H9 (cell line): ENCODE measurements around the gene SLC26A2. TPM values are rescaled to one million over a fixed set of nuclear protein-coding genes. Genes with fewer than 3 reads are reported as not detected.
A peak's percentile ranks its signal among the peaks of the same experiment; 100 is the strongest.

Experiments used
- DNase-seq: peaks from one replicate; pipeline ENCODE4 v3.0.0-alpha.2; 2017
- H2AFZ ChIP-seq: one replicate; pipeline ENCODE4 v1.6.1; 2013; ENCODE audit warnings: mild to moderate bottlenecking, low read length, control low read depth, moderate library complexity
- H2AK5ac ChIP-seq: 2 replicates; pipeline ENCODE4 v1.6.1; 2013; ENCODE audit warnings: low read length, control low read depth, mixed read lengths; ENCODE audit not compliant: insufficient read length
- H2BK120ac ChIP-seq: one replicate; pipeline ENCODE4 v1.6.1; 2013; ENCODE audit warnings: low read depth, mild to moderate bottlenecking, low read length, control low read depth, inconsistent platforms; ENCODE audit not compliant: poor library complexity, severe bottlenecking
- H2BK12ac ChIP-seq: 2 replicates; pipeline ENCODE4 v1.6.1; 2013; ENCODE audit warnings: low read length, control low read depth, mixed read lengths, low read depth; ENCODE audit not compliant: insufficient read length
- H2BK15ac ChIP-seq: 2 replicates; pipeline ENCODE4 v1.6.1; 2013; ENCODE audit warnings: low read depth, low read length, control low read depth
- H2BK20ac ChIP-seq: one replicate; pipeline ENCODE4 v1.6.1; 2013; ENCODE audit warnings: low read depth, mild to moderate bottlenecking, low read length, control low read depth, inconsistent platforms; ENCODE audit not compliant: poor library complexity, severe bottlenecking
- H2BK5ac ChIP-seq: 2 replicates; pipeline ENCODE4 v1.6.1; 2013; ENCODE audit warnings: low read length, control low read depth, mixed read lengths; ENCODE audit not compliant: insufficient read length
- H3K14ac ChIP-seq: 2 replicates; pipeline ENCODE4 v1.6.1; 2013; ENCODE audit warnings: low read length, control low read depth; ENCODE audit not compliant: insufficient read depth
- H3K18ac ChIP-seq: 2 replicates; pipeline ENCODE4 v1.6.1; 2013; ENCODE audit warnings: low read depth, mild to moderate bottlenecking, mixed read lengths, low read length, control low read depth; ENCODE audit not compliant: insufficient read length
- H3K23ac ChIP-seq: 2 replicates; pipeline ENCODE4 v1.6.1; 2013; ENCODE audit warnings: low read length, control low read depth, mixed read lengths, low read depth; ENCODE audit not compliant: insufficient read length
- H3K23me2 ChIP-seq: 2 replicates; pipeline ENCODE4 v1.6.1; 2013; ENCODE audit warnings: low read depth, mild to moderate bottlenecking, mixed read lengths, low read length, control low read depth; ENCODE audit not compliant: insufficient read length, poor library complexity, severe bottlenecking
- H3K27ac ChIP-seq: 2 replicates; pipeline ENCODE4 v1.5.1; 2013; ENCODE audit warnings: low read length, control low read depth, mixed read lengths, low read depth; ENCODE audit not compliant: insufficient read length
- H3K27me3 ChIP-seq: 2 replicates; pipeline ENCODE4 v1.6.1; 2013; ENCODE audit warnings: low read length, control low read depth, inconsistent platforms; ENCODE audit not compliant: insufficient read depth
- H3K4ac ChIP-seq: 2 replicates; pipeline ENCODE4 v1.6.1; 2013; ENCODE audit warnings: low read depth, mild to moderate bottlenecking, control low read depth, inconsistent platforms, low read length, moderate library complexity
- H3K4me1 ChIP-seq: 2 replicates; pipeline ENCODE4 v1.6.1; 2013; ENCODE audit warnings: low read length, control low read depth, inconsistent platforms; ENCODE audit not compliant: insufficient read depth
- H3K4me2 ChIP-seq: 2 replicates; pipeline ENCODE4 v1.6.1; 2013; ENCODE audit warnings: low read length, control low read depth, mixed read lengths; ENCODE audit not compliant: insufficient read length, insufficient read depth
- H3K56ac ChIP-seq: 2 replicates; pipeline ENCODE4 v1.6.1; 2013; ENCODE audit warnings: low read depth, mild to moderate bottlenecking, mixed read lengths, low read length, control low read depth; ENCODE audit not compliant: insufficient read length
- H3K79me1 ChIP-seq: 2 replicates; pipeline ENCODE4 v1.6.1; 2013; ENCODE audit warnings: low read depth, mild to moderate bottlenecking, moderate library complexity, low read length, control low read depth, inconsistent platforms; ENCODE audit not compliant: insufficient read depth, poor library complexity, severe bottlenecking
- H3K79me2 ChIP-seq: 2 replicates; pipeline ENCODE4 v1.6.1; 2013; ENCODE audit warnings: low read length, control low read depth, inconsistent platforms; ENCODE audit not compliant: insufficient read depth
- H3K9ac ChIP-seq: 2 replicates; pipeline ENCODE4 v1.6.1; 2013; ENCODE audit warnings: low read length, control low read depth, mixed read lengths; ENCODE audit not compliant: insufficient read length; ENCODE audit errors: extremely low read depth
- H3K9me3 ChIP-seq: one replicate; pipeline ENCODE4 v1.6.1; 2013; ENCODE audit warnings: low read depth, low read length, inconsistent platforms; ENCODE audit not compliant: control insufficient read depth
- H3T11ph ChIP-seq: one replicate; pipeline ENCODE4 v1.6.1; 2013; ENCODE audit warnings: mild to moderate bottlenecking, low read length, control low read depth, inconsistent platforms
- H4K20me1 ChIP-seq: one replicate; pipeline ENCODE4 v1.6.1; 2013; ENCODE audit not compliant: control insufficient read depth, insufficient read length, insufficient read depth
- H4K5ac ChIP-seq: 2 replicates; pipeline ENCODE4 v1.6.1; 2013; ENCODE audit warnings: low read depth, mild to moderate bottlenecking, mixed read lengths, low read length, control low read depth; ENCODE audit not compliant: insufficient read length
- H4K8ac ChIP-seq: replicated peaks from 2 replicates; pipeline ENCODE4 v1.6.1; 2013; ENCODE audit warnings: low read length, control low read depth, mixed read lengths, low read depth; ENCODE audit not compliant: insufficient read length
- H4K91ac ChIP-seq: 2 replicates; pipeline ENCODE4 v1.6.1; 2013; ENCODE audit warnings: low read depth, mild to moderate bottlenecking, moderate library complexity, mixed read lengths, low read length, control low read depth; ENCODE audit not compliant: insufficient read length
- H3K27ac Mint-ChIP-seq, 3 experiments: 2 replicates in 2 of 3; 3 replicates in 1 of 3; pipeline ENCODE4 v1.8.0; 2020 to 2021; ENCODE audit warnings: mixed read lengths in 3 of 3, mild to moderate bottlenecking in 1 of 3, moderate library complexity in 1 of 3
- H3K27me3 Mint-ChIP-seq: 2 replicates; pipeline ENCODE4 v1.8.0; 2021; ENCODE audit warnings: low read depth, mild to moderate bottlenecking, moderate library complexity, mixed read lengths
- H3K36me3 Mint-ChIP-seq, 3 experiments: 2 replicates in 2 of 3; 3 replicates in 1 of 3; pipeline ENCODE4 v1.8.0; 2020 to 2021; ENCODE audit warnings: low read depth in 3 of 3, mixed read lengths in 3 of 3; ENCODE audit not compliant: insufficient read depth in 1 of 3
- H3K4me1 Mint-ChIP-seq, 2 experiments: 2 replicates each; pipeline ENCODE4 v1.8.0; 2020; ENCODE audit warnings: mixed read lengths in 2 of 2
- H3K4me3 Mint-ChIP-seq, 2 experiments: 2 replicates in 1 of 2; 3 replicates in 1 of 2; pipeline ENCODE4 v1.8.0; 2020 to 2021; ENCODE audit warnings: mild to moderate bottlenecking in 2 of 2, mixed read lengths in 2 of 2, moderate library complexity in 1 of 2
- H3K9me3 Mint-ChIP-seq, 2 experiments: 2 replicates in 1 of 2; 3 replicates in 1 of 2; pipeline ENCODE4 v1.8.0; 2020; ENCODE audit warnings: mild to moderate bottlenecking in 2 of 2, mixed read lengths in 2 of 2, moderate library complexity in 1 of 2
- WGBS: extraction: QIAGEN DNeasy Blood & Tissue Kit; methylation state at CpG from one replicate; pipeline ENCODE4 v1.1.7; 2013; ENCODE audit warnings: missing lambda C conversion rate, low lambda C conversion rate, mixed read lengths; ENCODE audit not compliant: insufficient read length; ENCODE audit errors: extremely low coverage; 5-methylcytosine and 5-hydroxymethylcytosine counted together
- total RNA-seq: library from RNA; stranded (reverse); gene quantifications from 2 replicates; pipeline ENCODE4 v1.2.1, GENCODE V29; 2021
- TF ChIP-seq, protein P1 (sequence below): fragments of 200-600 bp; sonication (generic); conservative IDR thresholded peaks from 3 replicates; pipeline ENCODE4 v1.8.0; 2021; ENCODE audit warnings: antibody characterized with exemption, mild to moderate bottlenecking

Gene SLC26A2
- total RNA-seq, 1 experiment from 2014 or later, result 5.9 TPM

DNA sequence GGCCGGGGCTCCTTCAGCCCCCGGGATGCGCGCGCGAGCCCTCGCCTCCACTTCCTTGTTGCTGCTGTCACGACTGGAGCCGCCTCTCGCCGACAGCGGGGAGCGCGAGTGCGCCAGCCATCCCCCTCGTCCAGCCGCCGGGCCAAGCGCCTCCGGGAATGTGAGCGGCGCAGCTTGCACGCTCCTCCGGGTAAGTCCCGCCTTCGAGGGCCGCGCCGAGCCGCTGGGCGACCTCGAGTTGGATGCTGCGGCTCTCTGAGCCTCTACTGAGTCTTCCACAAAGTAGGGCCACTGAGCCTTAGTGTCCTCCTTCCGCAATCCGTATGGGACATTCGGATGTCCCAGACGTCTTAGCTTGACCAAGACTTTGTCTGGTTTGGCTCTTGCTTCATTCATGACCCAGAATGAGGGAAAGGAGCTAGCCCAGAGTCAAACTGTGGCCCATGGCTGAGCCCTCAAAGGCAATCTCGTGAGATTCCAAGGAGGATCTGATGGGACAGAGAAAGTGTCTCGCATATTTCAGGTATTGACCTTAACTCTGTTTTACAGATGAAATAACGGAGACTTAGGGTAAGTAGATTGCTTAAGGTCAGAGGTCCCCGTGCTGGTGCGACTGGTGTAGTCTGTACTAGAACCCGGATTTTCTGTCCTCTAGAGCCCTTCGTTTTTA is 40.6 kb downstream of the SLC26A2 start:
- H3K27me3 ChIP-seq, result no peaks in the 10 kb centered on the region
- H2BK5ac ChIP-seq, result no peak overlapping the region
- no peak overlapping the region for H4K8ac ChIP-seq
- H3K27ac ChIP-seq, result no peak overlapping the region
- Mint-ChIP-seq H3K4me3 (peak overlapping the region; percentile 88 to 95), H3K27ac (peak overlapping the region in 1 of 3 experiments; percentile 77; a peak in 1 of 7 replicates), H3K4me1 (peaks cover 19 to 23% of the 10 kb centered on the region in 2 experiments), H3K27me3 (no peaks in the 10 kb centered on the region), H3K36me3 (peaks cover 11 to 15% (median 14%) of the 10 kb centered on the region in 3 experiments; a peak in 6 of 7 replicates), H3K9me3 (no peaks in the 10 kb centered on the region; a peak in 1 of 5 replicates)
- TF ChIP-seq, protein P1, sequence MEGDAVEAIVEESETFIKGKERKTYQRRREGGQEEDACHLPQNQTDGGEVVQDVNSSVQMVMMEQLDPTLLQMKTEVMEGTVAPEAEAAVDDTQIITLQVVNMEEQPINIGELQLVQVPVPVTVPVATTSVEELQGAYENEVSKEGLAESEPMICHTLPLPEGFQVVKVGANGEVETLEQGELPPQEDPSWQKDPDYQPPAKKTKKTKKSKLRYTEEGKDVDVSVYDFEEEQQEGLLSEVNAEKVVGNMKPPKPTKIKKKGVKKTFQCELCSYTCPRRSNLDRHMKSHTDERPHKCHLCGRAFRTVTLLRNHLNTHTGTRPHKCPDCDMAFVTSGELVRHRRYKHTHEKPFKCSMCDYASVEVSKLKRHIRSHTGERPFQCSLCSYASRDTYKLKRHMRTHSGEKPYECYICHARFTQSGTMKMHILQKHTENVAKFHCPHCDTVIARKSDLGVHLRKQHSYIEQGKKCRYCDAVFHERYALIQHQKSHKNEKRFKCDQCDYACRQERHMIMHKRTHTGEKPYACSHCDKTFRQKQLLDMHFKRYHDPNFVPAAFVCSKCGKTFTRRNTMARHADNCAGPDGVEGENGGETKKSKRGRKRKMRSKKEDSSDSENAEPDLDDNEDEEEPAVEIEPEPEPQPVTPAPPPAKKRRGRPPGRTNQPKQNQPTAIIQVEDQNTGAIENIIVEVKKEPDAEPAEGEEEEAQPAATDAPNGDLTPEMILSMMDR, result no peak
- no peak overlapping the region for H3K4ac ChIP-seq
- H2AFZ ChIP-seq, result no peak overlapping the region
- H4K20me1 ChIP-seq, result no peaks in the 10 kb centered on the region
- no peak overlapping the region for H2BK120ac ChIP-seq
- peaks cover 13% of the 10 kb centered on the region for H3K23me2 ChIP-seq
- peak overlapping the region; percentile 95 for H3K4me2 ChIP-seq
- no peak overlapping the region for H4K5ac ChIP-seq
- no peak overlapping the region for H4K91ac ChIP-seq
- peak overlapping the region; percentile 89 for H3K14ac ChIP-seq
- H3K4me1 ChIP-seq, result peaks cover 2% of the 10 kb centered on the region; the same call in 1 of the 2 replicates
- H2BK12ac ChIP-seq, result no peak overlapping the region
- no peak overlapping the region for H3K56ac ChIP-seq
- H3K9ac ChIP-seq, result peak overlapping the region; percentile 79
- H2AK5ac ChIP-seq, result no peak overlapping the region
- peak; percentile 39 for DNase-seq
- H3K23ac ChIP-seq, result no peak overlapping the region
- H3T11ph ChIP-seq, result no peak overlapping the region
- WGBS, result no CpG with 5 or more reads among the region's 44 CpGs
- no peak overlapping the region for H3K18ac ChIP-seq
- no peaks in the 10 kb centered on the region; the same call in 1 of the 2 replicates for H3K79me2 ChIP-seq
- H2BK15ac ChIP-seq, result no peak overlapping the region
- no peaks in the 10 kb centered on the region for H3K9me3 ChIP-seq
- no peaks in the 10 kb centered on the region for H3K79me1 ChIP-seq
- H2BK20ac ChIP-seq, result no peak overlapping the region
